ENCODE results near the gene PCDH9.

Gene PCDH9

DNA sequence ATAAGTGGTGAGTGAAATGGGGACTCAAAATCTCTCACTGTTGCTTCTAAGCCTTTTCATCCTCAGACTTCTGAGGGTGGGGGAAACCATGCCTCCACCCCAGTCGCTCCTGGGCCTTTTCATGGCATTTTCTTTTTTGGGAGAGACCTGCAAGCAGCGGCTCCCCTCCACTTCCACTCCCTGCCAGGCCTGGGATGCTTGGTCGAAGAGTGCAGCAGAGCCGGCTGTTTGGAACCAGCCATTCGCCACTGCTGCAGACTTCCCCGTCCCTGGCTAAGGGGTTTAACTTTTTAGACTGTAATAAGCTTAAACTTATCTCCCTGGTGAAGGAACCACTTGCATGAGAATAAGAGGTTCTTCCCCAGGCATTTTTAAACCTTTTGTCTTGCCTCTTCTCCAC lies 617.2 kb downstream of the PCDH9 start:
- Histone ChIP-seq H3K27ac (ENCODE audit: low read depth, low read length) (no peak overlapping the region), H3K9me3 (ENCODE audit: insufficient read depth, low read depth, low read length) (no peaks in the 10 kb centered on the region), H3K4me3 (ENCODE audit: low read length) (no peak overlapping the region), H3K9ac (ENCODE audit: low read depth, low read length) (no peak overlapping the region), H3K27me3 (ENCODE audit: insufficient read depth, low read length) (no peaks in the 10 kb centered on the region), H3K4me1 (ENCODE audit: insufficient read depth, low read length) (no peaks in the 10 kb centered on the region), H3K36me3 (ENCODE audit: insufficient read depth, low read length) (no peaks in the 10 kb centered on the region)
- WGBS, result 87% methylated on average over 6 of the region's 6 CpGs

- no peak overlapping the region for H3K27ac ChIP-seq (ENCODE audit: low read depth, low read length)
Measured at GRCh38 chr13:66586489-66586888, 643.6 kb downstream of the PCDH9 start.

GRCh38 chr13:66585669-66586203 lies 644.4 kb downstream of the PCDH9 start:
- Histone ChIP-seq H3K27ac (ENCODE audit: low read depth, low read length) (no peak overlapping the region), H3K27me3 (ENCODE audit: insufficient read depth, low read length) (no peaks in the 10 kb centered on the region)

More at GRCh38 chr13:66586489-66586888, 643.6 kb downstream of the PCDH9 start:
- H3K36me3 ChIP-seq (ENCODE audit: insufficient read depth, low read length), result no peaks in the 10 kb centered on the region
- H3K9ac ChIP-seq (ENCODE audit: low read depth, low read length), result no peak overlapping the region
- H3K9me3 ChIP-seq (ENCODE audit: insufficient read depth, low read depth, low read length), result no peaks in the 10 kb centered on the region
- H3K4me1 ChIP-seq (ENCODE audit: insufficient read depth, low read length), result peaks cover 5% of the 10 kb centered on the region
- WGBS, result 82% methylated on average over 1 of the region's 3 CpGs
- no peak overlapping the region for H3K4me3 ChIP-seq (ENCODE audit: low read length)
- H3K27me3 ChIP-seq (ENCODE audit: insufficient read depth, low read length), result no peaks in the 10 kb centered on the region

GRCh38 chr13:66581675-66582074 lies 648.5 kb downstream of the PCDH9 start:
- peaks cover 8% of the 10 kb centered on the region for H3K4me1 ChIP-seq (ENCODE audit: insufficient read depth, low read length)
- H3K4me3 ChIP-seq (ENCODE audit: low read length), result no peak overlapping the region
- no peaks in the 10 kb centered on the region for H3K9me3 ChIP-seq (ENCODE audit: insufficient read depth, low read depth, low read length)
- H3K27me3 ChIP-seq (ENCODE audit: insufficient read depth, low read length), result no peaks in the 10 kb centered on the region
- WGBS, result 64% methylated on average over 2 of the region's 2 CpGs
- H3K27ac ChIP-seq (ENCODE audit: low read depth, low read length), result no peak overlapping the region
- H3K36me3 ChIP-seq (ENCODE audit: insufficient read depth, low read length), result no peaks in the 10 kb centered on the region
- no peak overlapping the region for H3K9ac ChIP-seq (ENCODE audit: low read depth, low read length)

More at GRCh38 chr13:66585669-66586203, 644.4 kb downstream of the PCDH9 start:
- Histone ChIP-seq H3K36me3 (ENCODE audit: insufficient read depth, low read length) (no peaks in the 10 kb centered on the region), H3K4me1 (ENCODE audit: insufficient read depth, low read length) (peaks cover 8% of the 10 kb centered on the region), H3K4me3 (ENCODE audit: low read length) (no peak overlapping the region), H3K9ac (ENCODE audit: low read depth, low read length) (no peak overlapping the region), H3K9me3 (ENCODE audit: insufficient read depth, low read depth, low read length) (no peaks in the 10 kb centered on the region)
- WGBS, result no CpG with 5 or more reads among the region's 1 CpG

DNA sequence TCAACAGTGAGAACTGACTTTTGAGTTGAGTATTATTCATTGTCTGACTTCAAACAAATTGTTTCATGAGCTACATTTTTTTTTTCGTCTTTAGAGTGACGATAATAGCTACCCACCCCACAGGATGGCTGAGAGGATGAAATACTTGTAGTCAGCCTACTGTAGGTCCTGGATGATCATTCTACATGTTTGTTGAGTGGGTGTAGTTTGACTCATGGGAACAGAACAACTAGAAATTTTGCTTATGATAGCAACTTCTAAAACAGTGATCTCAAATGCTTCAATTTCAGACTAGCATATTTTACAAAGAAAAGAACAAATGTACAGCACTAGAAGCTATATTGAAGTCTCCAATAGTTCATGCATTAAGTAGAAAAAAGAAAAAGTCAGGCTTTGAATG lies 651.8 kb downstream of the PCDH9 start:
- Histone ChIP-seq H3K9me3 (ENCODE audit: insufficient read depth, low read depth, low read length) (no peaks in the 10 kb centered on the region), H3K36me3 (ENCODE audit: insufficient read depth, low read length) (no peaks in the 10 kb centered on the region), H3K4me3 (ENCODE audit: low read length) (no peak overlapping the region), H3K9ac (ENCODE audit: low read depth, low read length) (no peak overlapping the region), H3K27ac (ENCODE audit: low read depth, low read length) (no peak overlapping the region), H3K4me1 (ENCODE audit: insufficient read depth, low read length) (peaks cover 8% of the 10 kb centered on the region), H3K27me3 (ENCODE audit: insufficient read depth, low read length) (no peaks in the 10 kb centered on the region)
- 100% methylated on average over 2 of the region's 2 CpGs for WGBS

DNA sequence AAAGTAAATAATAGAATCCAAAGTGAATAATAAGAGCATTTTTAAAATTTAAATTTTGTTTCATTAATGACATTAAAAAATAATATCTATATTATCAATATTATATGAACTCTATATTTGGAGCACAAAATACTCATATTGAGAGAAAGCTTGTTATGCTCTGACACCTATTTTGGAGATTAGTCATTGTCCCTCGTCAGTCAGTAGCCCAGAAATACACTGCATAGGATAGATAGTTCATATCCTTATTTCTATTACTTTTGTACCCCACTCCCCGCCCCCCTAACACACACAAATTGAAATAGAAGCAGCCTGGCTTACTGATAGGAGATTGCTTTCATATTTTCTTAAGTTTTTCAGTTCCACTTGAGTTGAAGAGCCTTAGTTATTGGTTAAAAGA lies 652.8 kb downstream of the PCDH9 start:
- 94% methylated on average over 2 of the region's 2 CpGs for WGBS
- no peak overlapping the region for H3K27ac ChIP-seq (ENCODE audit: low read depth, low read length)
- H3K4me1 ChIP-seq (ENCODE audit: insufficient read depth, low read length), result peaks cover 8% of the 10 kb centered on the region
- no peaks in the 10 kb centered on the region for H3K27me3 ChIP-seq (ENCODE audit: insufficient read depth, low read length)
- H3K4me3 ChIP-seq (ENCODE audit: low read length), result no peak overlapping the region
- H3K9ac ChIP-seq (ENCODE audit: low read depth, low read length), result no peak overlapping the region
- H3K36me3 ChIP-seq (ENCODE audit: insufficient read depth, low read length), result no peaks in the 10 kb centered on the region
- H3K9me3 ChIP-seq (ENCODE audit: insufficient read depth, low read depth, low read length), result no peaks in the 10 kb centered on the region

DNA sequence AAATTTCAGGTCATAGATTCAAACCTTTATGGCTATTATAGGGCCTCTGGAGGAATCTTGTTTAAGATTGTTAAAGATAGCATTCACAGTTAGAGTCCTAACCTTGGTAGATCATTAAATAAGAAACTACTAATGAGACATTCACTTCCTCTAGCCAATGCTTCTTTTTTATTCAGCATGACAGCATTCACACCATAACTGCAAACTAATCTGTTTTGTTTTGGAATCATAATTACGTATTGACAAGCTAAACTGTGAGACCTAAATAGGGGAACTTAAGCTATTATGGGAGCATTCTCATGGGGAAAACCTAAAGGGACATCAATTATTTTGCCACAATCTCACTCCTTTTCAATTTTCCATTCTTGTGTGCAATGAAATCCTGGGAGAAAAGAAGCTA lies 653.8 kb downstream of the PCDH9 start:
- 90% methylated on average over 1 of the region's 1 CpG for WGBS
- Histone ChIP-seq H3K36me3 (ENCODE audit: insufficient read depth, low read length) (no peaks in the 10 kb centered on the region), H3K4me1 (ENCODE audit: insufficient read depth, low read length) (peaks cover 3% of the 10 kb centered on the region), H3K9me3 (ENCODE audit: insufficient read depth, low read depth, low read length) (no peaks in the 10 kb centered on the region), H3K27ac (ENCODE audit: low read depth, low read length) (no peak overlapping the region), H3K4me3 (ENCODE audit: low read length) (no peak overlapping the region), H3K9ac (ENCODE audit: low read depth, low read length) (no peak overlapping the region), H3K27me3 (ENCODE audit: insufficient read depth, low read length) (no peaks in the 10 kb centered on the region)

DNA sequence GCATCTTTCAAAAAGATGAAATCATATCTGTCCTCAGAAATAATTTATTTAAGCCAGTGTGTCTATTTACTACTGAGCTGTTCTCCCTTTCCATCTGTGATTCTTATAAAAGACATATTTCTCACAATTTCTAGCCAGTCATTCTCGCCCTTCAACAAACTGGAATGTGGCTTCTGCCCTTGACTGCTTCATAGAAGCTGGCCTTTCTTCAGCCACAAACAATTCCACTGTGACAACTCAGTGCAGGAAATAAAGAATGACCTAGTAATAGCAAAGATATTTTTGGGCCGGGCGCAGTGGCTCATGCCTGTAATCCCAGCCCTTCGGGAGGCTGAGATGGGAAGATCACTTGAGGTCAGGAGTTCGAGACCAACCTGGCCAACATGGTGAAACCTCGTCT lies 655.5 kb downstream of the PCDH9 start:
- Histone ChIP-seq H3K36me3 (ENCODE audit: insufficient read depth, low read length) (no peaks in the 10 kb centered on the region), H3K27me3 (ENCODE audit: insufficient read depth, low read length) (no peaks in the 10 kb centered on the region), H3K27ac (ENCODE audit: low read depth, low read length) (no peak overlapping the region), H3K4me3 (ENCODE audit: low read length) (no peak overlapping the region), H3K4me1 (ENCODE audit: insufficient read depth, low read length) (no peaks in the 10 kb centered on the region), H3K9me3 (ENCODE audit: insufficient read depth, low read depth, low read length) (no peaks in the 10 kb centered on the region), H3K9ac (ENCODE audit: low read depth, low read length) (no peak overlapping the region)
- 93% methylated on average over 6 of the region's 6 CpGs for WGBS

DNA sequence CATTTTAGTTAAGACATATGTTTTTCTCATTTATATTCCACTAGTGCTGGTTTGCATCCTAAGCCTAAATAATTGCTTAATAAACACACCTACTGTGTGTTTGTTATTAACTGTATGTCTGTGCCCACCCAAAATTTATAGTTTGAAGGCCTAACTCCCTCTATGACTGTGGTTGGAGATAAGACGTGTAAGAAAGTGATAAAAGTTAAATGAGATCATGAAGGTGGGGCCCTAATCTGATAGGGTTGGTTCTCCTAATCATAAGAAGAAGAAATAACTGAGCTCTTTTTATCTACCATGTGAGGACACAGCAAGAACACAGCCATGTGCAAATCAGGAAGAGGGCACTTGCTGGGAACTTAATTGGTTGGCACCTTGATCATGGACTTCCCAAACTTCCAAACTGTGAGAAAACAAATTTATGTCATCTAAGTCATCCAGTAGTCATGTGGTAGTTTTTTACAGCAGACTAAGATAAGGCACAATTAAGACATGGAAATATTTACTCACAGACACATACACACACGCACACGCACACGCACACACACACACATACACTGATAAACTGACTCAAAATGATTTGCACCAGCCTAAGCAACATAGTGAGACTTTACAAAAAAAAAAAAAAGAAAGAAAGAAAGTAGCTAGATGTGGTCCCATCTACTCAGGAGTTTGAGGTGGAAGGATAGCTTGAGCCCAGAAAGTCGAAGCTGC lies 662.1 kb downstream of the PCDH9 start:
- Histone ChIP-seq H3K9me3 (ENCODE audit: insufficient read depth, low read depth, low read length) (no peaks in the 10 kb centered on the region), H3K36me3 (ENCODE audit: insufficient read depth, low read length) (no peaks in the 10 kb centered on the region), H3K4me1 (ENCODE audit: insufficient read depth, low read length) (no peaks in the 10 kb centered on the region; the same call in 1 of the 2 replicates), H3K27me3 (ENCODE audit: insufficient read depth, low read length) (no peaks in the 10 kb centered on the region), H3K27ac (ENCODE audit: low read depth, low read length) (no peak overlapping the region), H3K9ac (ENCODE audit: low read depth, low read length) (no peak overlapping the region), H3K4me3 (ENCODE audit: low read length) (no peak overlapping the region)
- WGBS, result 78% methylated on average over 5 of the region's 5 CpGs

- Histone ChIP-seq H3K4me1 (ENCODE audit: insufficient read depth, low read length) (no peaks in the 10 kb centered on the region; the same call in 1 of the 2 replicates), H3K27me3 (ENCODE audit: insufficient read depth, low read length) (no peaks in the 10 kb centered on the region), H3K9ac (ENCODE audit: low read depth, low read length) (no peak overlapping the region), H3K36me3 (ENCODE audit: insufficient read depth, low read length) (no peaks in the 10 kb centered on the region), H3K9me3 (ENCODE audit: insufficient read depth, low read depth, low read length) (no peaks in the 10 kb centered on the region; the same call in 1 of the 2 replicates), H3K4me3 (ENCODE audit: low read length) (no peak overlapping the region), H3K27ac (ENCODE audit: low read depth, low read length) (no peak overlapping the region)
Measured at GRCh38 chr13:66565279-66565678, 664.9 kb downstream of the PCDH9 start.

- WGBS, result 82% methylated on average over 3 of the region's 3 CpGs
- peaks cover 2% of the 10 kb centered on the region; the same call in 1 of the 2 replicates for H3K9me3 ChIP-seq (ENCODE audit: insufficient read depth, low read depth, low read length)
- H3K36me3 ChIP-seq (ENCODE audit: insufficient read depth, low read length), result no peaks in the 10 kb centered on the region
- H3K27me3 ChIP-seq (ENCODE audit: insufficient read depth, low read length), result no peaks in the 10 kb centered on the region
- no peak overlapping the region for H3K27ac ChIP-seq (ENCODE audit: low read depth, low read length)
- no peaks in the 10 kb centered on the region; the same call in 1 of the 2 replicates for H3K4me1 ChIP-seq (ENCODE audit: insufficient read depth, low read length)
- H3K4me3 ChIP-seq (ENCODE audit: low read length), result no peak overlapping the region
- no peak overlapping the region for H3K9ac ChIP-seq (ENCODE audit: low read depth, low read length)
Measured at GRCh38 chr13:66563076-66563475, 667.1 kb downstream of the PCDH9 start.

All from HUES64 (cell line).